KOPT-K1 (cell line): ENCODE results near the gene NUBP1.
A peak's percentile ranks its signal among the peaks of the same experiment; 100 is the strongest.

Source experiments
- H3K27ac ChIP-seq: fragments of 200-600 bp; sonication (generic); 2 replicates; pipeline ENCODE4 v1.5.1; 2016; ENCODE audit warnings: antibody characterized with exemption, mild to moderate bottlenecking, low read depth, low read length; ENCODE audit not compliant: poor library complexity, severe bottlenecking
- H3K36me3 ChIP-seq: fragments of 200-600 bp; sonication (generic); 2 replicates; pipeline ENCODE4 v1.5.1; 2017; ENCODE audit warnings: antibody characterized with exemption, mild to moderate bottlenecking, low read length, moderate library complexity; ENCODE audit not compliant: insufficient read depth
- H3K9me3 ChIP-seq: fragments of 200-600 bp; sonication (generic); 2 replicates; pipeline ENCODE4 v1.5.1; 2017; ENCODE audit warnings: antibody characterized with exemption, low read length, mild to moderate bottlenecking; ENCODE audit not compliant: insufficient read depth, poor library complexity, severe bottlenecking

NUBP1 gene

GRCh38 chr16:10743610-10744369 is at the start of gene NUBP1:
NUBP1 (plus strand) TSS chr16:10743842; CDS start chr16:10743864, 22 bp downstream.
- Histone ChIP-seq H3K36me3 (peaks cover 25% of the 10 kb centered on the region; the same call in 1 of the 2 replicates), H3K27ac (peak within 1 kb of the TSS; percentile 96), H3K9me3 (no peaks in the 10 kb centered on the region)

- Histone ChIP-seq H3K36me3 (no peaks in the 10 kb centered on the region), H3K27ac (no peak overlapping the region), H3K9me3 (no peaks in the 10 kb centered on the region)
Observed at GRCh38 chr16:10693889-10694288, 49.8 kb upstream of the NUBP1 start.

GRCh38 chr16:10694306-10694705 is 49.3 kb upstream of the NUBP1 start:
- Histone ChIP-seq H3K27ac (no peak overlapping the region), H3K9me3 (no peaks in the 10 kb centered on the region), H3K36me3 (no peaks in the 10 kb centered on the region)

DNA sequence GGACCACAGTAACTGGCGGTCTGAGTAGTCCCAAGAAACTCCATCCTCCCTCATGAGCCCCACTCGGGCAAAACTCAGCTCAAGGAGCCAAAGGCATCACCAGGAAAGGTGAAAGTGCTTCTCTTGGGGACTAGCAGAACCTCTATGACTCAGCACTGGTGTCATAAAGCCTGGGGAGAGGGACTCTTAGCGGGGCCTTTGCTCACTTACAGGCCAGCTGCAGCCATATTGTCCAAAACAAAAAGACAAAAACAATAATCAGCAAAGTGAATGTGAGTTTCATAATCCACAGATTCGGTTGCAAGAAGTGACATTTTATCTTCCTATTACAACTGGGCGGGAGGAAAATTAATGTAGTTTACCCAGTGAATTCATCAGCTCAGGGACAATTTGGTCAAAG is 48.8 kb upstream of the NUBP1 start, which contains the start of gene TEKT5:
TSS of gene TEKT5 (minus strand) at position 101 of the 400 bp plus-strand sequence. CDS start at position 44, 57 bp downstream.
- Histone ChIP-seq H3K9me3 (no peaks in the 10 kb centered on the region), H3K27ac (no peak within 1 kb of the TSS), H3K36me3 (no peaks in the 10 kb centered on the region)

GRCh38 chr16:10699756-10700155 is 43.9 kb upstream of the NUBP1 start:
- no peak overlapping the region for H3K27ac ChIP-seq
- no peaks in the 10 kb centered on the region for H3K9me3 ChIP-seq
- H3K36me3 ChIP-seq = no peaks in the 10 kb centered on the region

DNA sequence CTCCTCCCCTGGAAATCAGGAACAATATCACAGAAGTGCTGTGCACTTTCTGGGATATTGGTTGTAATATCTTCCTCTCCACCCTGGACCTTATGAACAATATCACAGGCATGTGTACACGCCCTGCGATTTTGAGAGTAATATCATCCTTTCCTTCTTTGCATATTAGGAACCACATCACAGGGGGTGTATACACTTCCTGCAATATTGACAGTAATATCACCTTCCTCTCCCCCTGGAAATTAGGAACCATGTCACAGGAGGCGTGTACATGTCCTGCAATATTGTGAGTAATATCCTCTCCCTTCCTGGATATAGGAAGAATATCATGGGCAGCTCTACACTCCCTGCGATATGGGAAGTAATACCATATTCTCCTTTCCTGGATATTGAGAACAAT is 34.7 kb upstream of the NUBP1 start:
- H3K36me3 ChIP-seq = no peaks in the 10 kb centered on the region
- no peaks in the 10 kb centered on the region for H3K9me3 ChIP-seq

GRCh38 chr16:10728003-10728887 is 15.4 kb upstream of the NUBP1 start:
- Histone ChIP-seq H3K9me3 (no peaks in the 10 kb centered on the region), H3K27ac (no peak overlapping the region), H3K36me3 (no peaks in the 10 kb centered on the region)

More for the DNA sequence above, 34.7 kb upstream of the NUBP1 start:
- H3K27ac ChIP-seq = no peak overlapping the region

DNA sequence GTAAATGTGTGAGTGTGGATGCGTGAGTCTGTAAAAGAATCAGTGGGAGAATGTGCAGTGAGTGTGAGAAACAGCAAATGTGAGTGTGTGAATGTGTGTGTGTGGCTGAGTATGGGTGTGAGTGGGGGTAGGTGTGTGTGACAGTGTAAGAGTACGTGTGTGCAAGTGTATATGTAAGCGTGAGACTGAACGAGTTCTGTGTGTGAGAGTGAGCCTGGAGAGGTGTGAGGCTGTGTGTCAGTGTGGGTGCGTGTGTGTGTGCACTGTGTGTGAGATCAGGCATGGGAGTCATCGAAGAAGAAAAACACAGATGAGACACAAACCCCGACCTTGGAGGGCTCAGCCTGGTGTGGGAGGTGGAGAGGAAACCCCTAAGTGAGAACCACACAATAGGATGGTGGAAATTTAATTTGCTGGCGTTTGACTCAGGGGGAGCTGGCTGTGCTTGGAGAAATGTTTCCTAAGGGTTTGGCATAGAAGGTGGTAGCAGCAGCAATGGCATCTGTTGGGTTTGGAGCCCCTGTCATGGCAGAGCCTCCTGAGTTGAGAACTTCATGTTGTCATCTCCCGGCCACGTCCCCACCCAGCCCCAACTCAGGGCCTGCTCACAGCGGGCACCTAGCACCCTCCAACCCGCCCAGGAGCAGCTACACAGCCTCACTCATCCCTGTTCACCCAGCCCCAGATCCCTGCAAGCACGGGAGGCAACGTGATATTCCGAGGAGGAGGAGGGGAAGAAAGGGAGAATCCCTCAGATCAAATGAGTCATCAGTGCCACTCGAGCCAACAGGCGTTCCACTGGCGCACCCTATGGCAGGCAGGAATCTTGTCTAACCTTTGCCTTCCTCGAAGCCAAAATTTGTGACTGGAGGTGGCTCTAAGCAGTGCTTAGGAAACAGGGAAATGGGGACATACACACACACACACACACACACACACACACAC is 14.3 kb upstream of the NUBP1 start:
- H3K27ac ChIP-seq = no peak overlapping the region
- no peaks in the 10 kb centered on the region for H3K36me3 ChIP-seq

GRCh38 chr16:10731790-10732189 is 11.9 kb upstream of the NUBP1 start:
- H3K36me3 ChIP-seq = no peaks in the 10 kb centered on the region
- H3K9me3 ChIP-seq = no peaks in the 10 kb centered on the region
- no peak overlapping the region for H3K27ac ChIP-seq

More for the DNA sequence above, 14.3 kb upstream of the NUBP1 start:
- no peaks in the 10 kb centered on the region for H3K9me3 ChIP-seq

- H3K9me3 ChIP-seq = no peaks in the 10 kb centered on the region
- H3K27ac ChIP-seq = no peak overlapping the region
- H3K36me3 ChIP-seq = no peaks in the 10 kb centered on the region
Observed at GRCh38 chr16:10737068-10737625, 6.5 kb upstream of the NUBP1 start.

DNA sequence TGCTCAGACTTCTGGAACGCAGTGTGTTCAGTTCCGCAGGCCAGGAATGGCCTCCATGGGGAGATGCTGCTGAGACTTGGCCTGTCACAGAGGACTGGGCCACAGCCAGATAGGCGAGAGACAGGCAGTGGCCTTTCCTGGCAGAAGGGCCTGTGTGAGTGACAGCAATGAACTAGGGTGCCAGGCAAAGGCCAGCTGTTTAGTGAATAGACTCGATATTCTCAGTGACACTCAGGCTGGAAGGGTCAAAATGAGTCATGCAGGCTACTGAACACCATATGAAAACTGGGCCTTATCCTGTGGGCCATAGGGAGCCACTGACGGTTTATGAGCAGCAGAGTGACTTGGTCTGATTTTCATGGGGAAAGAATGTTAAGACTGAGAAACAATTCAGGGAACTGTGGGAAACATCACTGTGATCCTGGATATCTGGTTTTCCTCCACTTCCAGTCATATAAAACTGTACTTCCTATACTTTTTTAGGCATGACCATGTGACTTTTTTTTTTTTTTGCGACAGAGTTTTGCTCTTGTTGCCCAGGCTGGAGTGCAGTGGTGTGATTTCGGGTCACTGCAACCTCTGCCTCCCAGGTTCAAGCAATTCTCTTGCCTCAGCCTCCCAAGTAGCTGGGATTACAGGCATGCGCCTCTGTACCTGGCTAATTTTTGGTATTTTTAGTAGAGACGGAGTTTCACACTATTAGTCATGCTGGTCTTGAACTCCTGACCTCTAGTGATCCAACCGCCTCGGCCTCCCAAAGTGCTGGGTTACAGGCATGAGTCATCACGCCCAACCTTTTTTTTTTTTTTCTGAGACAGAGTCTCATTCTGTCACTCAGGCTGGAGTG is 5.2 kb upstream of the NUBP1 start:
- Histone ChIP-seq H3K9me3 (no peaks in the 10 kb centered on the region), H3K27ac (no peak overlapping the region), H3K36me3 (no peaks in the 10 kb centered on the region)

DNA sequence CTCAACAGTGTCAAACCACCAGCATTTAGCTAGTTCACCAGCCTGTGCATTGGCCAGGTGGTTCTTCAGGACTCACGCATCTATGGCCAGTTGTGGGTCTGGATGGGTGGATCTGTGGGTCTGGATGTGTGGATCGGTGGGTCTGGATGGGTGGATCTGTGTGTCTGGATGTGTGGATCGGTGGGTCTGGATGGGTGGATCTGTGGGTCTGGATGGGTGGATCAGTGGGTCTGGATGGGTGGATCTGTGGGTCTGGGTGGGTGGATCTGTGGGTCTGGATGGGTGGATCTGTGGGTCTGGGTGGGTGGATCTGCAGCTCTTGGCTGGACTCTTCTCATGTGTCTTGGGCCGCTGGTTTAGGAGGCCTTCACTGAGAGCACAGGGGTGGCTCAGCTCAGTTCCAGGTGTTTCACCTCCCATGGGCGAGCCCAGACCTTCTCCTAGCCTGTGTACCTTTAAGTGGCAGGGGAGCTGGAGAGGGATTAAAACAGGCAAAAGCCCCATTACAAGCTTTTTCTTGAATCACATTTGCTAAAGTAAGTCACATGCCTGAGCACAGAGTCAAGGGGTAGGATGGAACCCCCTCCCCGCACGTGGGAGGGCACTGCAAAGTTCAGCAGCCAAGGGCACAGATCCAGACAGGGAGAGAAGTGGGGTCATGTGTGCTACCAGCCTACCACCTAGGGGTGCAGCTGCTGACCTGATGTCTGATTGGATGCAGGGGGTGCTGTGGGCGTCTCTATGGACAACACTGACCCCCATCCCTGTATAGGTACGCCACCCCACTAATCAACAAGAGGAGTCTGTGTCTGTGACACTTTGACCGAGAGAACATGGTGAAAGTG is 3.4 kb upstream of the NUBP1 start:
- H3K27ac ChIP-seq = no peak overlapping the region
- H3K9me3 ChIP-seq = no peaks in the 10 kb centered on the region
- H3K36me3 ChIP-seq = no peaks in the 10 kb centered on the region

- Histone ChIP-seq H3K27ac (no peak overlapping the region), H3K36me3 (peaks cover 3% of the 10 kb centered on the region; the same call in 1 of the 2 replicates), H3K9me3 (no peaks in the 10 kb centered on the region)
Observed at GRCh38 chr16:10740845-10741208, 2.8 kb upstream of the NUBP1 start.
